Stimulated activated CD8-positive, alpha-beta memory T cell treated with anti-CD3 and anti-CD28 coated beads, Interleukin-4, amount 100 ng/mL, for 4 hours (primary cell): ENCODE results near the gene NTM.

Experiments used
- DNase-seq, 2 donors: peaks; one replicate each; pipeline ENCODE4 v3.0.0-alpha.2; 2020; ENCODE audit warnings: low read depth in 2 of 2, low spot score in 1 of 2

NTM gene

DNA sequence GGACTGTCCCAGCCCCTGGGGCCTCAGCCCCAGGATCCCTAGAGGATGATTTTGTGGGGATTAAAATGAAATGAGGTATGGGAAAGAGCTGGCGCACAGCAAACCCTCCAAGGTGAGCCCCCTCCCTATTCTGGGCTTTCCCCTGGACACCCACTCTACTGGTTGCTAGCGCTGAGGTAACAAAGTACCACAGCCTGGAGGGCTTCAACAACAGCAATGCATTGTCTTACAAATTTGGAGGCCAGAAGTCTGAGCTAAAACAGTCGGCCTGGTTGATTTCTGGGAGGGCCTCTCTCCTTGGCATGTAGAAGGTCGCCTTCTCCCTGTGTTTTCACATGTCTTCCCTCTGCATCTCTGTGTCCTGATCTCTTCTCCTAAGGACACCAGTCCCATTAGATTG lies 913.6 kb downstream of the NTM start:
- DNase-seq = no peak

GRCh38 chr11:132284611-132285010 lies 914.2 kb downstream of the NTM start:
- DNase-seq = no peak

DNA sequence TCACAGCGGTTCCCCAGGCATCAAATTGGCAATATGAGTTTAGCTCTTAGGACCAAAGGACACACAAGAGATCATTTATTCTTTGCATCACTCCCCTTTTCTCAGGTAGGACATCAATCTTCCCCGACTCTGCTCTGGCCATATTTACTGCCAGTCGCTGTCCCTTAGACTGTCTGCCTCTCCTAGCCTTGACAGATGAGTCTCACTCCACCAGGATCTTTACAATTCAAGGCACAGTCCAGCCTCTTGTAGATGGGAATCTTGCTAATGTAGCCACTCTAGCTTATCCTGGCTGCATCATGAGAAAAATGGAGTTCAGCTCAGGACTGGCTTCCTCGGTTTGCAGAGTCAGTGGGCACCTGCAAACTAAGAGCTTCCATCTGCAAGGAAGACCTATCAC lies 915.2 kb downstream of the NTM start:
- no peak for DNase-seq

DNA sequence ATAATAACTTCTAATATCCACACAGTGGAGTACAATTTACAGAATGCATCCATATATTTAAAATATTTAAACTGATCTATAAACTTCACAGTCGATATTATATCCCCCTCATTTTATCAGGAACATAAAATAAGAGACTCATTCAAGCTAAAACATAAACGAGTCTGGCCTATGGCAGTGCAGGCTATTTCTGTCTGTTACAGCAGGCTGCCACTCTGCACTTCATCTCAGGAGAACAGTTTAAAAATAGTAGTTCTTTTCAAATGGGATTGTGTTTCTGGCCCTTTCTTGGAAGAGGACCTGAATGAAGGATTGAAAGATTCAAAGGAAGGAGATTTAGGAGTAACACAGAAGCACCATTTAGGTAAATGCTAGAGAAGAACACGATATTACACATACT lies 915.7 kb downstream of the NTM start:
- no peak for DNase-seq

DNA sequence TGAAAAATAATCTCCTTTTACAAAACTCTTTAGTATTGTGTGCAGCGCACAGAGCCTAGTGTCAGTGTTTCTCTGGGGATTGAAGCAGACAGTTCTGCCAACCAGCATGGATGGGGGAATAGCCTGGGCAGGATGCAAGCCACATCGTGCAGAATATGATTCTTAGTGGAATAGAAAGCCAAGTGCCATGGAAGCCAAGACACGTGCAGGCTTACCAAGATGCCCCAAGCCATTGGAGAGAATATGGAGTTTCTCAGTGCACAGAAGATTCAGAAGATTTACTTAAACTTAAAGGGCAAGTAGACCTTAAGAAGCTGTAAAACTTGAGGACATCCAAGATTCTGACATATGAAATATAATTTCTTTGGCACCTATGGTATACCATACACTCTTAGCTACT lies 917.6 kb downstream of the NTM start:
- DNase-seq = no peak

DNA sequence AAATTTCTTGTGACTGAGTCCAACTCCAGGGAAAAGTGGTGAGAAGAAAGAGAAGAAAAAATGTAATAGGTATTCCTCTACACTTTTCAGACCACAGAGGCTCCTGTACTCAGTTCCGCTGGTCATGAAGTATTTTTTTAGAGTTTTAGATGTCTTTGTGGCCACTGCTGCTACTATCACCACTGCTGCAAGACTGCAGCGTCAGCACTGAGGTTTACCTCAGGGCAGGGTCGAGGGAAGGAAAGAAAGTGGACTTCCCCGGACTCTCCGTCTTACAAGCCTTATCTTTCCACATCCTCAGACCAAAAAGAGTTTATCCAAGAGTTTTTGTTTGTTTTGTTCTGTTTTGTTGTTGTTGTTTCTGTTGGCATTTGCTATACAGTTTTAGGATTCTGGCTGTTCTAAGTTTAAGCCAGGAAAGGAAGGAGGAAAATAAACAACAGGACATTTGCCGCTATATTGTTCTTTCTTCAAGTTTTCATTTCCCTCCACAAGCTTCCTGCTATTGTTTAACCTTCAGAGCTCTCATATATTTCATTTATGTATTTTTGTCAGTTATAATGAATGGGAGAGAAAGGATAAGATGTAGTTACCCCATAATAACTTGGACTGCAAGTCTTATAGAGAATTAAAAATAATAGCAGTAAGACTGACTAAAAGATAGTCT lies 919.3 kb downstream of the NTM start:
- DNase-seq = no peak

- no peak for DNase-seq
Measured at GRCh38 chr11:132293586-132293985, 923.2 kb downstream of the NTM start.

DNA sequence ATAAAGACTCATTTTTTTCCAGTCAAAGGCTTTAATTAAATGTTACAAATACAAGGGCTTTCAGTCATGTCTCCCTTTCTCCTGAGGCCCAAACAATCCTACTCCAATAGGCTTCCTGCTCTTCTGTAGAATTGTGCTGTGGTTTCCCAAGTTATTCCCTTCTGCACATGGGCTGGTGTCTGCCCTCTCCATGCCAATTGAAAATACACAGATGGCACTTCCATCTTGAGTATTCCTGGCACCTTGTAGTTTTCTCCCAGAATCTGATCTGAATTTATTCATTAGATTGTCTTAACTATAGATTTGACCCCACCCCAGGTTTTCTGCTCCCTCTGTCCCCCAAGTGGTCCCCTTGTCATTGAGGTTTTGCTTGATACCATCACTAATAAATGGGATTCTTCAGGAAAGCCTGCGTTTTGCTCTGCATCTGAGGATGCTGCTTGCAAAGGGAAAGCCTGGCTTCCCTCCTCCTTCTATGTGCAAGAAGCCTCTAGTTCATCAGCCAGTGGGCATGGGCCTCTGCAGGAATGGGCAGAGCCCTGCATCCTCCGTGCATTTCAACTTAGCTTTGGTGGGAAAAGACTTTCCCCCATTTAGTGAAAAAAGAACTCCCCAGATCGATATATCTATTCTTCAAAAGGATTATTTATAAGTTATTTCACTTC lies 926.7 kb downstream of the NTM start:
- DNase-seq = no peak

GRCh38 chr11:132298357-132298756 lies 927.9 kb downstream of the NTM start:
- no peak for DNase-seq

- DNase-seq = no peak
Measured at GRCh38 chr11:132300283-132300682, 929.9 kb downstream of the NTM start.

DNA sequence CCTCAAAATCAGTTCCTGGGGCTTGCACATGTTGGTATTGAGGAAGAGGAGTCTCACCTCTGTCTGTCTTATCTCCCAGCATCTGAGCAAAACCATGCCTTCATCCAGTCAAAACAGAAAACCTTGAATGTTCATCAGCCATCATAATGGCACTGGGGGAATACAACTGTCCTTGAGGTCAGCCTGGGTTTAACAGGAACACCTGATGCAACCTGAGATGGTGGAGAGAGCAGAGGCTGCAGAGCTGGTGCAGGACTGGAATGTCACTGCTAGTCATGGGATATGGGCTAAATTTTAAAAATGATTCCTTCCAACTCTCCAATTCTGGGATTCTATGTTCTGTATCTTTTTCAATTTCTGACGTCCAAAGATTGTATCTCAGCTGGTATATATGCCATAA lies 931.0 kb downstream of the NTM start:
- DNase-seq = no peak

DNA sequence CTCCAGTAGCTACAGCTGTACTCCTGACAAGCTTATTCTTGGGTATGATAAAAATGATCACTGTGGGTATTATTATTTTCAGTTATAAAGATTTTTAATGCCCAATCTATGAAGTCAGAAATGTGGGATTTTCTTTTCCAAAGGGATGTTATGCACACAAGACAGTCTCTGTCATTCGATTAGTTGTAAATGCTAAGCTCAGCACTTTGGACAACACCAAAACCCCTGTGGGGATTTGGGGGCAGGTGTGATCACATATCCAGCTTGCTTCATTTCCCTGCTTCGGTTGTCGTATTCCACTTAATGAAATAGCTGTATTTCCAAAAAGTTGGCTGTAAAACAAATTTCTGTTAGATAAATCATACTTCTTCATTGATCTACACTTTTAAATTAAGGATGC lies 931.5 kb downstream of the NTM start:
- no peak for DNase-seq

GRCh38 chr11:132307309-132308020 lies 937.0 kb downstream of the NTM start:
- DNase-seq = no peak

GRCh38 chr11:132310390-132311375 lies 940.3 kb downstream of the NTM start:
- no peak for DNase-seq

DNA sequence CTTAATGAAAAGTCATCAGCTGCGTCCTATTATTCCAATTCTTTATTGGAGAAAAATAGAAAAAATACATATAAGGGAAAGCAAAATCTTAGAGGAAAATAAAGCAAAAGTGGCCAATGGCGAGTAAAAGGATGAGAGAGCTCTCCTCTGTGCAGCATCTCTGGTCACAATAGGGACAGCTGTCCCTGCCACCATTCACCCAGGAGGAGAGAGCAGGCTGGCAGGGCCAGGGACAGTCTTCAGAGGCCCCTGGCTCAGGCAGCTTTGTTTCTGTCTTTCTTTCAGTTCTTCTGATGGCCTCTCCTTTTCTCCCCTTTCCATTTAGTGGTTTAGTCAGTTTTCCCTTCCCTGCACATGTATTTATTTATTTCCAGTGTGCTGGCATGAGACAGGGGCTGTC lies 941.3 kb downstream of the NTM start:
- DNase-seq = no peak

DNA sequence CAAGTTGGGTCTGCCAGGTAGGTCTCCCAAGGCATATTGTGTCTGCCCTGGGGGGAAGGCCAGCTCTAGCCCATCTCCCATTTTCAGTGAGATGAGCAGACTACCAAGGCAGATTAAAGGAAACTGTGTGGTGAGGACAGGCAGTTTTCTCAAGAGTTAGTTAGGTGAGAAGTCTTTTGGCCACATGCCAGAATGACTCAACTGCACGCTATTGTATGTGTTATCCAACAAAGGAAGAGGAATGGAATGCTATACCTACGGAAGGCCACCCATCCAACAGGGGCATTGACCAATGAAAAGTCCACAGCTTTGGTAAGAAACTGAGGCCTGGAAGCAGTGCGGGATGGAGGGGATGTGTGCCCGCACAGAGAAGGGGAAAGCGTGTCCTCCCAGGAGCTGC lies 941.7 kb downstream of the NTM start:
- no peak for DNase-seq

- DNase-seq = no peak
Measured at GRCh38 chr11:132312701-132313111, 942.3 kb downstream of the NTM start.

DNA sequence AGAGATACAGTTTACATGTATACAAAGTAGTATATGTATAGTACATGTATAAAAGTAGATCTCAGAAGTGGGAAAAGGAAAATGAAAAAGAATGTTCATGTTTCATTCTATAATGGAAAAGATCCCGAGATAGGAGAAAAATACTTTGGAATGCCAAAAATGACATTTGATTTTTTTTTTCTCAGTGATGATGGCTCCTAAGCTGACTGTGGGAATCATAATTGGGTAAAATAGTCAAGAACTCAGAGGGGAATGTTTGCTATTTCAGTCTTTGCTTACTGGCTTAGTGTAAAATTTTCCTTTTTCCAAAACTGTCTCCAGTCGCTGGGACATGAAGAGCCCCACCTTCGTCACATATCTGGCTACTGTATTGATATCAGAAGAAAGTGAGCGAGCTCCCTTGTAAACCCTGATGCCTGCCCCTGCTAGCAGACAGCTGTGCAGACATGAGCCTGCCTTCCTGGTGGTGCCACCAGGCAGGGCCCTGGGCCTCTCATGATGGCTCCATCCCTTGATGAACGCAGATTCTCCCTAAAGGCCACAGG lies 944.6 kb downstream of the NTM start:
- no peak for DNase-seq

GRCh38 chr11:132315696-132316095 lies 945.3 kb downstream of the NTM start:
- DNase-seq = no peak

DNA sequence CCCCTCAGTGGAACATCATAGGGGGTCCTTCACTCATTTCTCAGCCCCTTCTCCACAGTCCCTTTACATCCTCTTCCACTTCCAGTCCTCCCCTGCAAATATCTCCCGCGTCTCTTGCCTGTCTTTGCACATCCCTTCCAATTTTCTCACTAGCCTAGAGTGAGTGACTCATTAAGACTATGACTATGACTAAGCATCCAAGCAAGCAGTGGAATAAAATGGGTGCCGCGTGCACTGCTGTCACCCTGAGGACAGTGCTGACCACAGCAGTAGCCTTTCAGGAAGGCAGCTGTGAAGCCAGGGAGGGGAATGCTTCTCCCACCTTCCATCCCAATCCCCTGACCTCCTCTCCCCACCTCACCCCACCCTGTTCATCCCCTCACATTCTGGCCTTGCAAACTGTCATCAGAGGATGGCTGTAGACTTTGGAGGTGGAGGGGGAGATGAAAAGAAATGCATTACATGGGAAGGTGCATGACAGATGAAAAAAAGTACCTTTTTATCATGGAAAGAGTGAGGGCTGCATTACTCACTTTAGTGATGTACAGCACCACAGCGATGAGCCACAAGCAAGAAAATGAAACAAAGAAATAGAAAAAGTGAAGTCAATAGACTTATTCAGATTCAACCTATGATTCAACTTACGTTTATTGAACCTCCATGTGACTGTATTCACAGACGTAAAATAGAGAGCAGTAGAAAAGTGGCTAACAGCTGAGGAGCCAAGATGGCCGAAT lies 948.2 kb downstream of the NTM start:
- no peak for DNase-seq
